ENCODE data around the gene WWC2.

GRCh38 chr4:183146478-183146877, 47.4 kb downstream of the WWC2 start:
- TF ChIP-seq, protein P1, sequence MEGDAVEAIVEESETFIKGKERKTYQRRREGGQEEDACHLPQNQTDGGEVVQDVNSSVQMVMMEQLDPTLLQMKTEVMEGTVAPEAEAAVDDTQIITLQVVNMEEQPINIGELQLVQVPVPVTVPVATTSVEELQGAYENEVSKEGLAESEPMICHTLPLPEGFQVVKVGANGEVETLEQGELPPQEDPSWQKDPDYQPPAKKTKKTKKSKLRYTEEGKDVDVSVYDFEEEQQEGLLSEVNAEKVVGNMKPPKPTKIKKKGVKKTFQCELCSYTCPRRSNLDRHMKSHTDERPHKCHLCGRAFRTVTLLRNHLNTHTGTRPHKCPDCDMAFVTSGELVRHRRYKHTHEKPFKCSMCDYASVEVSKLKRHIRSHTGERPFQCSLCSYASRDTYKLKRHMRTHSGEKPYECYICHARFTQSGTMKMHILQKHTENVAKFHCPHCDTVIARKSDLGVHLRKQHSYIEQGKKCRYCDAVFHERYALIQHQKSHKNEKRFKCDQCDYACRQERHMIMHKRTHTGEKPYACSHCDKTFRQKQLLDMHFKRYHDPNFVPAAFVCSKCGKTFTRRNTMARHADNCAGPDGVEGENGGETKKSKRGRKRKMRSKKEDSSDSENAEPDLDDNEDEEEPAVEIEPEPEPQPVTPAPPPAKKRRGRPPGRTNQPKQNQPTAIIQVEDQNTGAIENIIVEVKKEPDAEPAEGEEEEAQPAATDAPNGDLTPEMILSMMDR (IDR thresholded peaks at IDR 0.05): no peak
- TF ChIP-seq, protein P2, sequence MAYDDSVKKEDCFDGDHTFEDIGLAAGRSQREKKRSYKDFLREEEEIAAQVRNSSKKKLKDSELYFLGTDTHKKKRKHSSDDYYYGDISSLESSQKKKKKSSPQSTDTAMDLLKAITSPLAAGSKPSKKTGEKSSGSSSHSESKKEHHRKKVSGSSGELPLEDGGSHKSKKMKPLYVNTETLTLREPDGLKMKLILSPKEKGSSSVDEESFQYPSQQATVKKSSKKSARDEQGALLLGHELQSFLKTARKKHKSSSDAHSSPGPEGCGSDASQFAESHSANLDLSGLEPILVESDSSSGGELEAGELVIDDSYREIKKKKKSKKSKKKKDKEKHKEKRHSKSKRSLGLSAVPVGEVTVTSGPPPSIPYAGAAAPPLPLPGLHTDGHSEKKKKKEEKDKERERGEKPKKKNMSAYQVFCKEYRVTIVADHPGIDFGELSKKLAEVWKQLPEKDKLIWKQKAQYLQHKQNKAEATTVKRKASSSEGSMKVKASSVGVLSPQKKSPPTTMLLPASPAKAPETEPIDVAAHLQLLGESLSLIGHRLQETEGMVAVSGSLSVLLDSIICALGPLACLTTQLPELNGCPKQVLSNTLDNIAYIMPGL (CRISPR knock-in tag; IDR thresholded peaks at IDR 0.05): no peak
